Endodermal cell (in vitro differentiated cells): ENCODE data around the gene CASQ2. TPM values are rescaled to one million over a fixed set of nuclear protein-coding genes. Genes with fewer than 3 reads are reported as not detected.

Source experiments
- DNase-seq: peaks from one replicate; pipeline ENCODE4 v3.0.0-alpha.2; 2017
- H3K27ac ChIP-seq: 2 replicates; pipeline ENCODE4 v1.5.1; 2013; ENCODE audit warnings: mild to moderate bottlenecking, low read depth, low read length, moderate library complexity
- H3K27me3 ChIP-seq: 2 replicates; pipeline ENCODE4 v1.6.1; 2013; ENCODE audit warnings: mild to moderate bottlenecking, low read length, moderate library complexity; ENCODE audit not compliant: insufficient read depth, control insufficient read depth, poor library complexity, severe bottlenecking
- H3K36me3 ChIP-seq: 2 replicates; pipeline ENCODE4 v1.7.0; 2013; ENCODE audit warnings: mild to moderate bottlenecking, low read length, moderate library complexity; ENCODE audit not compliant: control insufficient read depth, insufficient read depth
- H3K4me1 ChIP-seq: one replicate; pipeline ENCODE4 v1.7.0; 2013; ENCODE audit warnings: low read length; ENCODE audit not compliant: control insufficient read depth, insufficient read depth
- H3K4me3 ChIP-seq: 2 replicates; pipeline ENCODE4 v1.5.1; 2013; ENCODE audit warnings: mild to moderate bottlenecking, low read length, moderate library complexity
- H3K9ac ChIP-seq: 2 replicates; pipeline ENCODE4 v1.6.1; 2013; ENCODE audit warnings: mild to moderate bottlenecking, low read length, moderate library complexity; ENCODE audit not compliant: poor library complexity, severe bottlenecking; ENCODE audit errors: extremely low read depth
- H3K9me3 ChIP-seq: 2 replicates; pipeline ENCODE4 v1.6.1; 2013; ENCODE audit warnings: mild to moderate bottlenecking, low read length, moderate library complexity; ENCODE audit not compliant: control insufficient read depth
- H3K27ac Mint-ChIP-seq: 2 replicates; pipeline ENCODE4 v1.8.0; 2020; ENCODE audit warnings: mixed read lengths
- H3K27me3 Mint-ChIP-seq: 2 replicates; pipeline ENCODE4 v1.8.0; 2021; ENCODE audit warnings: mild to moderate bottlenecking, mixed read lengths; ENCODE audit not compliant: insufficient read depth
- H3K36me3 Mint-ChIP-seq: 2 replicates; pipeline ENCODE4 v1.8.0; 2020; ENCODE audit warnings: low read depth, mixed read lengths
- H3K4me1 Mint-ChIP-seq: 2 replicates; pipeline ENCODE4 v1.8.0; 2020; ENCODE audit warnings: mixed read lengths
- H3K4me3 Mint-ChIP-seq: 2 replicates; pipeline ENCODE4 v1.8.0; 2020; ENCODE audit warnings: mild to moderate bottlenecking, moderate library complexity, mixed read lengths
- H3K9me3 Mint-ChIP-seq: 2 replicates; pipeline ENCODE4 v1.8.0; 2020; ENCODE audit warnings: mild to moderate bottlenecking, mixed read lengths
- CTCF ChIP-seq: fragments of 200-600 bp; sonication (generic); conservative IDR thresholded peaks from 2 replicates; pipeline ENCODE4 v1.5.0; 2021; ENCODE audit warnings: antibody characterized with exemption, mild to moderate bottlenecking
- WGBS, 2 experiments: methylation state at CpG; one replicate each; pipeline versions ENCODE4 v1.1.5 to v1.1.7; 2013; ENCODE audit warnings: missing lambda C conversion rate in 2 of 2, mixed read lengths in 1 of 2; ENCODE audit not compliant: insufficient coverage in 1 of 2, insufficient read length in 1 of 2; 5-methylcytosine and 5-hydroxymethylcytosine counted together
- long read RNA-seq, 4 experiments: library from polyadenylated mRNA in 2 of 4; library from RNA in 1 of 4; library from capped mRNA in 1 of 4; stranded (forward) in 3 of 4; unstranded in 1 of 4; transcript quantifications; one replicate each; pipeline ENCODE4 v2.0.0, GENCODE V29; 2020 to 2021; ENCODE audit warnings: inconsistent platforms in 1 of 4
- polyA plus RNA-seq, 2 experiments: library from polyadenylated mRNA; stranded (reverse); fragments of 50-300 nt; gene quantifications; one replicate each; pipeline ENCODE4 v1.2.3, GENCODE V29; 2013
- total RNA-seq, 2 donors: library from RNA; stranded (reverse); fragmentation: NEBNext Ultra II Directional in 1 of 2; extraction: Animal tissue kit (Norgen Biotek cat#: 25700) in 1 of 2; gene quantifications; 2 replicates in 1 of 2; 3 replicates in 1 of 2; pipeline ENCODE4 v1.2.1, GENCODE V29; 2021

Gene CASQ2
- not detected for total RNA-seq
- 0.82 TPM for polyA plus RNA-seq (2013, experiment 1 of 2)
- 0.99 TPM for polyA plus RNA-seq (2013, experiment 2 of 2)
- long read RNA-seq, experiment 1: 0 reads
- long read RNA-seq, experiment 2, partial matches to known transcripts: 0 of 3 reads
- long read RNA-seq, experiment 2, other reads (novel, unspliced or antisense): 3 of 3 reads
- long read RNA-seq, experiment 3: 0 reads
- long read RNA-seq, experiment 4: 0 reads

DNA sequence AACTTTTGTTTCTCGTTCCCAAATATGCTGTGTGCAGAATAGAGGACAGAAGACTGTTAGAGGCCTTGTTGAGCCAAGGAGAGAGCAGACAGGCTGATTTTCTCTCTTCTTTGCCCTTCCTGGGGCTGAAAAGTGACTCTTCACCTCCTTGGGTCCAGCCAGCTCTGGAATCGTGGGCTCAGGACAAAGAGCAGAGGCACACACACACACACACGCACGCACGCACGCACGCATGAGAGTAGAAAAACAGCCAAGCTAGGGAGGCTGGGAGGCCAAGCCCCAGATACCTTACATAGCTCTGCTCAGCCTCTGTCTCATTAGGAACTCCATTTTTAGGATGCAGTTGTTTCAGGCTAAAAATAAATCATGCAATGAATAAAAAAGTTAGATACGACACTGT is at the start of gene CASQ2:
Gene CASQ2 (minus strand): TSS at position 166 of the 400 bp plus-strand sequence. CDS start 173 bp downstream, outside the sequence.
- Mint-ChIP-seq H3K27me3 (no peaks in the 10 kb centered on the region), H3K9me3 (no peaks in the 10 kb centered on the region), H3K4me3 (no peak within 1 kb of the TSS), H3K36me3 (no peaks in the 10 kb centered on the region), H3K27ac (no peak within 1 kb of the TSS), H3K4me1 (peaks cover 12% of the 10 kb centered on the region)
- WGBS, 2 experiments: 94 to 95% methylated on average over 2 to 8 of the region's 8 CpGs
- no peak for TF ChIP-seq CTCF
- no peaks in the 10 kb centered on the region for H3K9me3 ChIP-seq
- no peaks in the 10 kb centered on the region for H3K36me3 ChIP-seq
- H3K4me1 ChIP-seq: peaks cover 5% of the 10 kb centered on the region
- DNase-seq: no peak
- no peaks in the 10 kb centered on the region for H3K27me3 ChIP-seq
- H3K4me3 ChIP-seq: no peak within 1 kb of the TSS
- no peak within 1 kb of the TSS for H3K9ac ChIP-seq
- no peak within 1 kb of the TSS for H3K27ac ChIP-seq

DNA sequence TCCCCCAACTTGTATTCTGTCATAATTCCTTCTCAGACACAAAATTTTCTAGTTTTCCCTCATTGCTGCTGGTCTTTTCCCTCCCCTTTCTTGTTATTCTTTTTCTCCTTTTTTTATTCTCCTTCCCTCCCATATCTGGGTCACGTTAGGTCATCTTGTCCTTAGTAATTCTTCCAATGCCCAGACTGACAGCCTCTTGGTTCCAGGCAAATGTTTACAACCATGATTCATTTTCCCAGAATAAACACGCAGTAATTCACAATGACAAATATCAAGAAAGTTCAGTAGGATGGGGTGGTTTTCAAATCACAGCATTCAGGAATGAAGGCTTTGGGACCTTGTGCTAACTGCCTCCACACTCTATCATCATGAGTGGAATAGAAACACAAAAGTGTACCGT is 47.2 kb upstream of the CASQ2 start:
- no peaks in the 10 kb centered on the region for H3K36me3 Mint-ChIP-seq

DNA sequence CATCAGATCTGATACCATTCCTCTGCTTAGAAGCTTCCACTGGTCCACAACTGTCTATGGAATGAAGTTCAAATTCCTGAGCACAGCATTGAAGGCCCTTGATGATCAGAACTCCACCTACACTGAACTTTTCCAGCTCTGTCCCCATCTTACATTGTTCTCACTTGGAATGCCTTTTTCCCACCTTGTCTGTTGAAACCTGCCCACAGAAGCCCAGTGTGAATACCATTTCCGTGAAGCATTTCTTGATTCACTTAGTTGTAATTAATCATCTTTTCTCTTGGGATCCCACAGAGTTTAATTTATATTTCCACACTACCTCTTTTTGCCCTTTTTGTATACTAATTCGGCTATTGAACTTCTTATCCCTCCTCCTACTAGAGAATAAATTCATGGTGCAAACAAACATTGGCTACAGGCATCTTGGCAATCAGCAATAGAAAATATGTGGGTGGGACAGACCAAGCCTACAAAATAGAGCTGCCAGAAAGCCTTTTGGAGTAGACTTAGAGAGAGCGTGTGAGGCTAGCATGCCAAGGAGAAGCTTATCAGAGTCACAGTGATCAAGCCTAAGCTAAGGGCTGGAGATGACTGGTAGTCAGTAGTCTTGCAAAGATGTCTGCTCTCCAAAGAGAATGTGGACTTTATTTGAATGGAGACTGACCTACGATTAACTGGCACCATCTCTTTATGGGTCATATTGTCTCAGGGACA is 46.3 kb upstream of the CASQ2 start:
- no peak for DNase-seq
- H3K4me3 ChIP-seq: no peak overlapping the region
- no peak overlapping the region for H3K9ac ChIP-seq
- no peaks in the 10 kb centered on the region for H3K9me3 ChIP-seq
- H3K27ac ChIP-seq: no peak overlapping the region
- TF ChIP-seq CTCF: no peak
- H3K9me3 Mint-ChIP-seq: no peaks in the 10 kb centered on the region
- H3K4me1 ChIP-seq: peaks cover 15% of the 10 kb centered on the region
- no peaks in the 10 kb centered on the region for H3K27me3 Mint-ChIP-seq
- H3K27me3 ChIP-seq: no peaks in the 10 kb centered on the region
- H3K4me3 Mint-ChIP-seq: no peak overlapping the region
- 89 to 90% methylated on average over 2 to 4 of the region's 4 CpGs for WGBS, 2 experiments
- H3K27ac Mint-ChIP-seq: no peak overlapping the region
- peaks cover 14% of the 10 kb centered on the region for H3K4me1 Mint-ChIP-seq
- H3K36me3 ChIP-seq: no peaks in the 10 kb centered on the region
- no peaks in the 10 kb centered on the region for H3K36me3 Mint-ChIP-seq

More for the DNA sequence above, 47.2 kb upstream of the CASQ2 start:
- Histone ChIP-seq H3K27me3 (no peaks in the 10 kb centered on the region), H3K9ac (no peak overlapping the region), H3K4me3 (no peak overlapping the region), H3K36me3 (no peaks in the 10 kb centered on the region), H3K27ac (no peak overlapping the region), H3K4me1 (peaks cover 11% of the 10 kb centered on the region), H3K9me3 (no peaks in the 10 kb centered on the region)
- no peak overlapping the region for H3K4me3 Mint-ChIP-seq
- H3K9me3 Mint-ChIP-seq: no peaks in the 10 kb centered on the region
- H3K27me3 Mint-ChIP-seq: no peaks in the 10 kb centered on the region
- H3K27ac Mint-ChIP-seq: no peak overlapping the region
- WGBS, 2 experiments: 90 to 96% methylated on average over 3 of the region's 3 CpGs
- DNase-seq: no peak
- H3K4me1 Mint-ChIP-seq: peaks cover 13% of the 10 kb centered on the region
- no peak for TF ChIP-seq CTCF
